Tibial nerve (tissue), 4 donors: ENCODE measurements around the gene PAGE1.

Source experiments
- EP300 ChIP-seq, 2 donors: sonication (generic); formaldehyde crosslinking; IDR thresholded peaks; one replicate each; pipeline ENCODE4 v1.6.1; 2017; ENCODE audit warnings: antibody characterized with exemption in 2 of 2, mild to moderate bottlenecking in 1 of 2
- POLR2A ChIP-seq, 2 donors: fragments of 450-650 bp; IDR thresholded peaks; one replicate each; pipeline ENCODE4 v1.6.1; 2017; ENCODE audit warnings: antibody characterized with exemption in 2 of 2, mild to moderate bottlenecking in 2 of 2, moderate library complexity in 2 of 2
- TF ChIP-seq, protein P1 (sequence below), 5 experiments: fragments of 200-600 bp in 3 of 5; fragments of 450-650 bp in 2 of 5; sonication (generic) in 3 of 5; IDR thresholded peaks; one replicate each; pipeline ENCODE4 v1.5.1; 2016 to 2019; ENCODE audit warnings: antibody characterized with exemption in 5 of 5, mild to moderate bottlenecking in 3 of 5, moderate library complexity in 2 of 5

DNA sequence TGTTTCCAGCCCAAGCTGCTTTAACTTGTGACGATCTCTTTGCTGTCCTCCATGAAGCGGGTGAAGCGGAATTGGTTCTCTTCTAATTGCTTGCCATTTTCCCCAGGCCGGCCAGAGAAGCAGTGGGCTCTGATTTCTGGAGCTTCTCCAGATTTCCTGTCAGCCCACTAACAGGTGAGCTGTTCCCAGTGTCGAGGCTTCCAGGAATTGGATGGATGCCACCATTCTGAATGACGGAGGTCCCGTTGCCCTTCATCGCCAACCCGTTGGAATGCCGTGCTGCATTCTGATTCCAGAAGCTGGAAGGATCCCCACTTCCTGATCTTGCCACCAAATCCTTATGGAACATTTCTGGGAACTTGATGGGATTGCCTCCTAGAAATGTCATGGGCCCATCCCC lies 31.0 kb downstream of the PAGE1 start:
- TF ChIP-seq, protein P1, sequence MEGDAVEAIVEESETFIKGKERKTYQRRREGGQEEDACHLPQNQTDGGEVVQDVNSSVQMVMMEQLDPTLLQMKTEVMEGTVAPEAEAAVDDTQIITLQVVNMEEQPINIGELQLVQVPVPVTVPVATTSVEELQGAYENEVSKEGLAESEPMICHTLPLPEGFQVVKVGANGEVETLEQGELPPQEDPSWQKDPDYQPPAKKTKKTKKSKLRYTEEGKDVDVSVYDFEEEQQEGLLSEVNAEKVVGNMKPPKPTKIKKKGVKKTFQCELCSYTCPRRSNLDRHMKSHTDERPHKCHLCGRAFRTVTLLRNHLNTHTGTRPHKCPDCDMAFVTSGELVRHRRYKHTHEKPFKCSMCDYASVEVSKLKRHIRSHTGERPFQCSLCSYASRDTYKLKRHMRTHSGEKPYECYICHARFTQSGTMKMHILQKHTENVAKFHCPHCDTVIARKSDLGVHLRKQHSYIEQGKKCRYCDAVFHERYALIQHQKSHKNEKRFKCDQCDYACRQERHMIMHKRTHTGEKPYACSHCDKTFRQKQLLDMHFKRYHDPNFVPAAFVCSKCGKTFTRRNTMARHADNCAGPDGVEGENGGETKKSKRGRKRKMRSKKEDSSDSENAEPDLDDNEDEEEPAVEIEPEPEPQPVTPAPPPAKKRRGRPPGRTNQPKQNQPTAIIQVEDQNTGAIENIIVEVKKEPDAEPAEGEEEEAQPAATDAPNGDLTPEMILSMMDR (IDR thresholded peaks at IDR 0.05), result no peak
- TF ChIP-seq EP300 (IDR thresholded peaks at IDR 0.05) (no peak), POLR2A (IDR thresholded peaks at IDR 0.05) (no peak)
